ENCODE results near the gene DBNL. TPM values are rescaled to one million over a fixed set of nuclear protein-coding genes. Genes with fewer than 3 reads are reported as not detected.
A peak's percentile ranks its signal among the peaks of the same experiment; 100 is the strongest.

The DBNL gene
- total and polyA plus RNA-seq, 8 donors: 22.1 to 53.7 (median 34.7) TPM

GRCh38 chr7:44086627-44087026 lies 42.1 kb downstream of the DBNL start:
- FAIRE-seq (no peak), DNase-seq (no peak), ATAC-seq (no peak)
- WGBS, 2 donors: 96 to 98% methylated on average over 3 of the region's 3 CpGs
- no peaks in the 10 kb centered on the region for H3K36me3 ChIP-seq
- H3K27me3 ChIP-seq: no peaks in the 10 kb centered on the region
- H3K4me3 ChIP-seq: no peak overlapping the region
- intact Hi-C loops (cut with DNase I): no loop called here
- no peak for TF ChIP-seq CTCF (IDR thresholded peaks at IDR 0.05)
- no peaks in the 10 kb centered on the region for H3K9me3 ChIP-seq
- no peak overlapping the region for H3K27ac ChIP-seq
- H3K4me1 ChIP-seq: no peaks in the 10 kb centered on the region

- no peak for FAIRE-seq
- no peak overlapping the region for H3K4me3 ChIP-seq
Measured at GRCh38 chr7:44087911-44088838, 43.7 kb downstream of the DBNL start.

GRCh38 chr7:44093102-44093641 lies 48.7 kb downstream of the DBNL start:
- 74 to 80% methylated on average over 6 of the region's 6 CpGs for WGBS, 2 donors
- Histone ChIP-seq H3K27me3 (no peaks in the 10 kb centered on the region), H3K4me3 (no peak overlapping the region), H3K27ac (no peak overlapping the region), H3K36me3 (no peaks in the 10 kb centered on the region), H3K4me1 (no peaks in the 10 kb centered on the region), H3K9me3 (no peaks in the 10 kb centered on the region)
- no peak for DNase-seq
- FAIRE-seq: no peak
- ATAC-seq: no peak
- no peak for TF ChIP-seq CTCF (IDR thresholded peaks at IDR 0.05)
- intact Hi-C loops (cut with DNase I): no loop called here

More at GRCh38 chr7:44087911-44088838, 43.7 kb downstream of the DBNL start:
- peak overlapping the region in 2 of 4 donors; percentile 11 to 41 for H3K27ac ChIP-seq
- H3K4me1 ChIP-seq: no peaks in the 10 kb centered on the region
- H3K36me3 ChIP-seq: no peaks in the 10 kb centered on the region
- TF ChIP-seq CTCF (IDR thresholded peaks at IDR 0.05): no peak
- WGBS, 2 donors: 60 to 64% methylated on average over 20 of the region's 20 CpGs
- ATAC-seq (peak in 3 of 4 donors; percentile 41 to 48 (median 44)), DNase-seq (peak in 1 of 6 donors; percentile 43)
- intact Hi-C loops (cut with DNase I): no loop called here
- H3K9me3 ChIP-seq: no peaks in the 10 kb centered on the region
- H3K27me3 ChIP-seq: no peaks in the 10 kb centered on the region

GRCh38 chr7:44094365-44094764 lies 49.9 kb downstream of the DBNL start:
- WGBS, 2 donors: 43 to 59% methylated on average over 2 of the region's 2 CpGs
- Histone ChIP-seq H3K27ac (no peak overlapping the region), H3K27me3 (no peaks in the 10 kb centered on the region), H3K9me3 (no peaks in the 10 kb centered on the region), H3K4me3 (no peak overlapping the region), H3K36me3 (no peaks in the 10 kb centered on the region), H3K4me1 (no peaks in the 10 kb centered on the region)
- DNase-seq (no peak), ATAC-seq (no peak), FAIRE-seq (no peak)
- intact Hi-C loops (cut with DNase I): no loop called here
- no peak for TF ChIP-seq CTCF (IDR thresholded peaks at IDR 0.05)

Measured in pancreas (tissue), 10 donors.